ENCODE results near the gene DNM3.

Gene DNM3

DNA sequence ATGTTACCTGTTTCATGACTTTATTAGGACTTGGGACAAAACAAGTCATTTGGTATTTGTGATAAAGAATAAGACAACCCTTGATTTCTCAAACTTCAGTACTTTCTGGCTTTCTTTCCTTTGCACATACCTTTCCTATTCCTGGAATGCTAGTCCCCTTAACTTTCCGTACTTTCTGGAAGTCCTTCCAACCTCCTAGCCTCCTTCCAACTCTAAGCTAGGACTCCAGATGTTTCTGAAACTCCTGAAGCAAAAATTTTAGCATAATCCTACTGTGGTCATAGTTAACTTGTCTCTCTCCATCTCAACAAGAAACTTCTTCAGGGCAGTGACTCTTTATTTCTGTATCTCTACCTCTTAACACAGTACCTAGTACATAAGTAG lies 559.4 kb downstream of the DNM3 start:
- no peaks in the 10 kb centered on the region for H3K27me3 ChIP-seq
- H3K4me3 ChIP-seq, result no peak overlapping the region
- peak overlapping the region; percentile 18; the same call in 1 of the 2 replicates for H3K4me2 ChIP-seq
- no peak for TF ChIP-seq Cebpa-rat (IDR thresholded peaks at IDR 0.05)
- H3K36me3 ChIP-seq, result no peaks in the 10 kb centered on the region
- no peak overlapping the region for H3K9ac ChIP-seq
- no peaks in the 10 kb centered on the region for H3K9me3 ChIP-seq
- H3K27ac ChIP-seq, result no peak overlapping the region
- H4K20me1 ChIP-seq, result no peaks in the 10 kb centered on the region
- peaks cover 13% of the 10 kb centered on the region for H3K4me1 ChIP-seq

DNA sequence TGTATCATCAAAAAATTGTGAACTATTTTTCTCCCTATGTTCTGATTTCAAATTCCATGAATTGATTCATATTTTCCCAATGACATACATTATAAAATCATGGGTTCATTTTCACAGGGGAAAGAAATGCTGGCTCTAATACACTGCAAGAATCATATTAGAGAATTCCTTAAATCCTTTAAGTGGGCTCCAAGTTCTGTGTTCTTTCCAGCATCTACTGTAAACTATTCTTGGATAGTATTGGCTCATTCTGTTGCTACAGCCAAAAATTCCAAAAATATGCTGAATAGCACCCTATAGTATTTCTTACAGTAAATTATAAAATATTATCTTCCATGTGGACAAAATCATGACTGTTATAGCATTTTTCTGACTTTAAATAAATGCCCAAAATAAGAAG lies 560.2 kb downstream of the DNM3 start:
- Histone ChIP-seq H3K4me2 (no peak overlapping the region), H3K9ac (no peak overlapping the region), H3K9me3 (no peaks in the 10 kb centered on the region), H3K4me3 (no peak overlapping the region), H3K36me3 (no peaks in the 10 kb centered on the region), H3K27ac (no peak overlapping the region), H3K27me3 (no peaks in the 10 kb centered on the region), H4K20me1 (no peaks in the 10 kb centered on the region), H3K4me1 (peaks cover 13% of the 10 kb centered on the region)
- TF ChIP-seq Cebpa-rat (IDR thresholded peaks at IDR 0.05), result no peak

DNA sequence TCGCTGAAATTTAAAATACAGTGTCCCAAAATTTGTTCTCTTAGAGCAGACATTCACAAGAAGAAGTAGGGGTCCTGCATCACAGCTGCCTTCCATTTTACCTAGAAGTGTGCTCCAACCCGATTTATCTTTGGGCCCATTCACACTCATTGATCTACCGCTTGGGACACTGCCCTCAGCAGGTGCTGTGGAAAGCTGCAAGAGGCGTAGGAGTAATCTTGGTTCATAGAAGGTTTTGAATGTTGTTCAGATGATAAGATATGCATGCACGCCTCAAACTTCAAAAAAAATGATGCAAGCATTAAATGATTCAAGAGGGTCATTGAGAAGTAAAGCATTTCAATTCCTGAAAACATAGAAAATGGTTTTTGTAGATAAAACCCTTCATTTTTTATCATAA lies 560.6 kb downstream of the DNM3 start:
- no peaks in the 10 kb centered on the region for H3K27me3 ChIP-seq
- no peak overlapping the region for H3K4me3 ChIP-seq
- TF ChIP-seq Cebpa-rat (IDR thresholded peaks at IDR 0.05), result no peak
- no peaks in the 10 kb centered on the region for H3K36me3 ChIP-seq
- H3K9me3 ChIP-seq, result no peaks in the 10 kb centered on the region
- no peaks in the 10 kb centered on the region for H4K20me1 ChIP-seq
- no peak overlapping the region for H3K9ac ChIP-seq
- H3K4me1 ChIP-seq, result peaks cover 13% of the 10 kb centered on the region
- no peak overlapping the region for H3K4me2 ChIP-seq
- no peak overlapping the region for H3K27ac ChIP-seq

DNA sequence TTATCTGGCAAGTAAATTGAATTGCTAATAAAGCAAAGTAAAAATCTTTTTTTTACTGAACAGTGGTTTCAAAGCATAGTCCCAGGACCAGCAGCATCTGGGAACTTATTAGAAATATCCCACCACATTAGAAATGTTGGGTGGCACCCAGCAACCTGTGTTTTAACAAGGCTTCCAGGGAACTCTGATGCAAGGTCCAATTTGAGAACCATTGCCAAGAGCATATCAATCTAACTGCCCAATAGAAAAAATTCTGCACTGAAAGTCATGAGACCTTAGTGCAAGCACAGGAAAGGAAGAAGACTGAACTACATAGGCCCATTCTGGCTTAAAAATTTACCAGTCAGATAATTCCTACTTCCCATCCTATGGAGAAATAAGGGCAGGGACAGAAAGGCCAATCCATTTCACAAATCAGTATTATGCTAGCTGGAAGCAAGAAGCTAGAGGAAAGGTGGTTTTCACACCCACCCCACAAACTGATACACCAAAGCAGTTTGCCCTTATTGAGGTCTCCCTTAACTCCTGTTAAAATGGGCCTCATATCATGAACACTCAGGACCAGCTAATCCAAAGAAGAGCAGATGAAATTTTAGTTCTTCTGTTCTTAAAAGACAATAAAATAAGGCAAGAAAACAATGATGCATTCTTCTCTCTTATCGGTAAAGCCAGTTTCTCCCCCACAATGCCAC lies 561.7 kb downstream of the DNM3 start:
- Histone ChIP-seq H3K27ac (no peak overlapping the region), H3K4me2 (no peak overlapping the region), H4K20me1 (no peaks in the 10 kb centered on the region), H3K9ac (no peak overlapping the region), H3K4me3 (no peak overlapping the region), H3K27me3 (no peaks in the 10 kb centered on the region), H3K9me3 (no peaks in the 10 kb centered on the region), H3K4me1 (peaks cover 13% of the 10 kb centered on the region), H3K36me3 (no peaks in the 10 kb centered on the region)
- TF ChIP-seq Cebpa-rat (IDR thresholded peaks at IDR 0.05), result no peak

DNA sequence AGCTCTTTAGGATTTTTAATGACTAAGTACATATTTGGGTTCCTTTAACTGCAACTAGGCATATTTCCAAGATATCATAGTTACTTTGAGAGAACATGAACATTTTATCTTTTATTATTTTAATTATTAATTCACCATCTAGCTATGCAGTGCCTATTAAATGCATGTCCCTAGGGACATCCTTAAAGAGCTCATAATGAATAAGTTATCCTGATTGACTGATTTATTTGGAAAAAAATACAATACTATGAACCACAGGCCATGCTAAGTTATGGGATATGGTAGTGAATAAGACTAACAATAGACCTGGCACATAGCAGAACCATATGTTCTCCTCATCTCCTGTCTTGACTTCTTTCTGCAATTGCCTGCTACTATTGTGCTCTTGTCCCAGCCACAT lies 562.8 kb downstream of the DNM3 start:
- peaks cover 11% of the 10 kb centered on the region for H3K4me1 ChIP-seq
- TF ChIP-seq Cebpa-rat (IDR thresholded peaks at IDR 0.05), result no peak
- no peak overlapping the region for H3K4me3 ChIP-seq
- H3K27me3 ChIP-seq, result no peaks in the 10 kb centered on the region
- H3K4me2 ChIP-seq, result no peak overlapping the region
- H3K27ac ChIP-seq, result no peak overlapping the region
- no peaks in the 10 kb centered on the region for H3K9me3 ChIP-seq
- no peaks in the 10 kb centered on the region for H4K20me1 ChIP-seq
- H3K9ac ChIP-seq, result no peak overlapping the region
- no peaks in the 10 kb centered on the region for H3K36me3 ChIP-seq

DNA sequence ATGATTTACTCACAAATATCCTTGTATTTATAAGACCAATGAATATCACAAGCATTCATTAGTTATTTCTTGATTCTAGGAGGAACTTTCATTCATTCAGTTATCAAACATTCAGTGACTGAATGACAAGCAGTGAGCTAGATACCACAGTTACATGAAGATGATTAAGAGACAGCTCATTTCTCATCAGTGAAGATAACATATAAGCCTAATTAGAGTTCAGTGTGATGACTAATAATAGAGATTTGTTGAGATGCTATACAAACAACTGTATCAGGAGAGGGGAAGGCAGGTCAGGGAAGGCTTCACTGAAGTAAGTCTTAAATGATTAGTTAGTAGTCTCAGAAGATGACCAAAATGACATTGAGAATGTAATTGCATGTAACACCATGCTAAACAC lies 564.6 kb downstream of the DNM3 start:
- no peaks in the 10 kb centered on the region for H3K9me3 ChIP-seq
- H3K4me2 ChIP-seq, result no peak overlapping the region
- H4K20me1 ChIP-seq, result no peaks in the 10 kb centered on the region
- H3K4me1 ChIP-seq, result no peaks in the 10 kb centered on the region
- no peak overlapping the region for H3K4me3 ChIP-seq
- no peaks in the 10 kb centered on the region for H3K36me3 ChIP-seq
- H3K27me3 ChIP-seq, result no peaks in the 10 kb centered on the region
- TF ChIP-seq Cebpa-rat (IDR thresholded peaks at IDR 0.05), result no peak
- H3K9ac ChIP-seq, result no peak overlapping the region
- H3K27ac ChIP-seq, result no peak overlapping the region

DNA sequence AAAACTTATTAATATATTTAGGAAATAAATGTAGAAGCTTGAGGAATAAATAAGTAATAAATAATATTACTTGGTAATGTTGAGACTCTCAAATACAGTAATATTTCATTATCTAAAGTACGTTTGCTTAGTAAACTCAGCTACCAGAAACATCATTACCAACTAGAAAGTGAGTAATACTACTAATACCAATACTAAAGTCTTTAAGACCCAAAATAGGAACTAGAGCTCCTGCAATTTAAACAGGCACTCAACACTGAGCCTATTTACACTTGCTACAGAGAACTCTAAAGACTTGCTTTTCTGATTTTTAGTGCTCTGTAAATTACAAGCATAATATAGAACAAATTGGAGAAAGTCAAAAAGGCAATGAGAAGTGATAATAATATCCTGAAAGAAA lies 565.7 kb downstream of the DNM3 start:
- Histone ChIP-seq H3K36me3 (no peaks in the 10 kb centered on the region), H3K4me1 (no peaks in the 10 kb centered on the region), H3K9me3 (no peaks in the 10 kb centered on the region), H3K27me3 (no peaks in the 10 kb centered on the region), H3K4me2 (no peak overlapping the region), H3K27ac (no peak overlapping the region), H3K9ac (no peak overlapping the region), H3K4me3 (no peak overlapping the region), H4K20me1 (no peaks in the 10 kb centered on the region)
- no peak for TF ChIP-seq Cebpa-rat (IDR thresholded peaks at IDR 0.05)

DNA sequence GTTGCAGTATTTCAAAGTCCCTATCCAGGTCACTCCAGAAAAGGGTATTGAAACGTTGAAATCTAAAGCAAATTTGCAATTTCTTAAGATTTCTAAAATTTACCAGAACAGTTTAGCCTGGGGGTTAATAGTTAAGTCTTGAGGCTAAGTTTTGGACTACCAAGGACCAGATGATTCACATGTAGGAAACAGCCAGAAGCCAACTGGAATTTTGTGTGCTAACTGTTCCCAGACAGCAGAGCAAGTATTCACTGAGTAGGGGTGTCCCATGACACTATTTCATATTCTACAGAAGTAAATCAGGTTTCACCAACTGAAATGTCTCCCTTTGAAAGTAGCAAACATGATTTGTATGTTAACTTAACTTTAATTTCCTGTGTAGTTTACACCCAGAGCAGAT lies 567.7 kb downstream of the DNM3 start:
- Histone ChIP-seq H3K27me3 (no peaks in the 10 kb centered on the region), H3K4me3 (no peak overlapping the region), H3K4me1 (no peaks in the 10 kb centered on the region), H3K27ac (no peak overlapping the region), H4K20me1 (no peaks in the 10 kb centered on the region), H3K9ac (no peak overlapping the region), H3K36me3 (no peaks in the 10 kb centered on the region), H3K9me3 (no peaks in the 10 kb centered on the region), H3K4me2 (no peak overlapping the region)
- TF ChIP-seq Cebpa-rat (IDR thresholded peaks at IDR 0.05), result no peak

DNA sequence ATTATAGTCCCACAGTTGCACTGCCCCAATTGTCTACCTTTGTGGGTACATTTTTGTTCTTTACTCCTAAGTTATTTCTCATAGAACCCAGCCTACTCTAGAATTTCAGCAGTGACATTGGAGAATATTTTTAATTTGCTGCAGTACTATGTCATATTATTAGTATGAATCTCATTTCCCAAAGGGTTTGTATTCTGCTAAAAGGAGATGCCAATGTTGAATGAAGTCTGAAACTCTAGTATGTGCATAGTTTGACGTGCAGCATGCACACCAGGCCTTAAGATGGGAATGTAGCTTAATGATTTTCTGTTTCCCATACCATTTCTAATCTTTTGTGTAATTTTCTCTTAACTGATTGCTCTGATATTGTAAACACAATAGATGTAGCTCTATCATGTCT lies 568.7 kb downstream of the DNM3 start:
- no peak overlapping the region for H3K4me3 ChIP-seq
- H3K27me3 ChIP-seq, result no peaks in the 10 kb centered on the region
- no peaks in the 10 kb centered on the region for H4K20me1 ChIP-seq
- no peaks in the 10 kb centered on the region for H3K4me1 ChIP-seq
- TF ChIP-seq Cebpa-rat (IDR thresholded peaks at IDR 0.05), result no peak
- H3K4me2 ChIP-seq, result no peak overlapping the region
- no peak overlapping the region for H3K9ac ChIP-seq
- no peak overlapping the region for H3K27ac ChIP-seq
- H3K36me3 ChIP-seq, result no peaks in the 10 kb centered on the region
- H3K9me3 ChIP-seq, result no peaks in the 10 kb centered on the region

DNA sequence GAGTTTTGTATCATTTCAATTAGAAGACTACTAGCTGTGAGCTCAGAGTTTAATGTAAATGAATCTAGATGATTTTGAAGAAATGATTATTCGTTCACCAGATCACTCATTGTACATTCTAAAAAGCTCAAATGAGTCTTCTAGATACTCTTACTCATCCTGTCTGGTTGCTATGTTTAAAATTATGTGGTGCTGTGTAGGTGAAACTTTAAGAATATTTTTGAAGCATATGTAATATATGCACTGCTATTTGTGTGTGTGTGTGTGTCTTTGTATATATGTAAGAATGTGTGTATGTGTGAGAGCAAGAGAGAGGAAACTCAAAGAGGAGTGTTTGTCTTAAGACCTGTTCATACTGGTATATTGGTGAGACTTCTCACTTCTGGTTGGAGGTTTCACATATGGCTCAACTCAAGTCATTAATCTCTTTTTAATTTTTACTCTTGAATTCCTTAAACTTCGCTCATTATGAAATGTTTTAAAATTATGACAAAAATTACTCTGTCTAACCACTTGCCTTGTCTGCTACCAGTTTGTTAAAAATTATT lies 570.6 kb downstream of the DNM3 start:
- no peaks in the 10 kb centered on the region for H3K36me3 ChIP-seq
- H3K9ac ChIP-seq, result no peak overlapping the region
- H3K4me2 ChIP-seq, result no peak overlapping the region
- no peaks in the 10 kb centered on the region for H3K9me3 ChIP-seq
- no peaks in the 10 kb centered on the region for H3K4me1 ChIP-seq
- no peak overlapping the region for H3K27ac ChIP-seq
- no peak for TF ChIP-seq Cebpa-rat (IDR thresholded peaks at IDR 0.05)
- no peaks in the 10 kb centered on the region for H3K27me3 ChIP-seq
- no peaks in the 10 kb centered on the region for H4K20me1 ChIP-seq
- no peak overlapping the region for H3K4me3 ChIP-seq

DNA sequence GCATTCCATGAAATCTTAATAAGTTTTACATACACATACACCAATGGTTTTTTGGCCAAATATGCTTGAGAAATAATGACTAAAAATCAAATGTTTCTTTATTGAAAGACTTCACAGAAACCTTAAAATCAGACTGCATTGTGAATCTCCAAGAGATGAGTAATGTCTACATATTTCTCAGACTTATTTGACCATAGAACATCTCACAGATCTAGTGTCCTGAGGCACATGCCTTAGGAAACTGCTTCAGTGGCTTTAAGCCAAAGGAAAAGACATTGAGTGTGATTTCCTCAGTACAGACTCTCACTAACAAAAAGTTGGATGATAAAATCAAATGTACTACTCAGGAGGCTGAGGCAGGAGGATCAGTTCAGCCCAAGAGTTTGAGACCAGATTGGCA lies 573.0 kb downstream of the DNM3 start:
- no peaks in the 10 kb centered on the region for H3K9me3 ChIP-seq
- no peak overlapping the region for H3K9ac ChIP-seq
- no peak overlapping the region for H3K27ac ChIP-seq
- no peaks in the 10 kb centered on the region for H3K4me1 ChIP-seq
- no peaks in the 10 kb centered on the region for H3K36me3 ChIP-seq
- H3K4me2 ChIP-seq, result no peak overlapping the region
- no peak overlapping the region for H3K4me3 ChIP-seq
- H4K20me1 ChIP-seq, result no peaks in the 10 kb centered on the region
- TF ChIP-seq Cebpa-rat (IDR thresholded peaks at IDR 0.05), result no peak
- H3K27me3 ChIP-seq, result no peaks in the 10 kb centered on the region

Measured in BLaER1 (cell line).